IPS DF 19.7 (cell line): Measurements from ENCODE around the gene CPT1C.

ENCODE experiments used
- DNase-seq: peaks from one replicate; pipeline ENCODE4 v3.0.0-alpha.2; 2013; ENCODE audit warnings: low read depth, low spot score

CPT1C gene

GRCh38 chr19:49755956-49756355 is 65.0 kb downstream of the CPT1C start:
- DNase-seq: no peak

GRCh38 chr19:49758292-49758691 is 67.4 kb downstream of the CPT1C start:
- DNase-seq: no peak

DNA sequence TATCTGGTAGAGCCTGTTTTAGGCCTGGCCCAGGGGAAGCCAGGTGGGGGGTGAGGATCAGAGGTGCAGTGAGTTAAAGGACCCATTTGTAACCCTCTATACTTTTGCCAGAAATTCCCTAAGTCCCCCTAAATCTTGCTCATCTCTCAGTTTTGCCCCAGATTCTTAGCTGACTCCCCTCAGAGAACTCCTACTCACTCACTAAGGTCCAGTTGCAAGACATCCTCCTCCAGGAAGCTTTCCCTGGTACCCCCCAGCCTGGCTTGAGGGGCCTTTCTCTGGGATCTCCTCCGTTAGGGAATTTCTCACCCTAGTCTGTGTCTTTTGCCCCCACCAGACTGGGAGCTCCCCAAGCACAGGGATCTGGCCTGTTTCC is 70.3 kb downstream of the CPT1C start:
- DNase-seq: no peak

DNA sequence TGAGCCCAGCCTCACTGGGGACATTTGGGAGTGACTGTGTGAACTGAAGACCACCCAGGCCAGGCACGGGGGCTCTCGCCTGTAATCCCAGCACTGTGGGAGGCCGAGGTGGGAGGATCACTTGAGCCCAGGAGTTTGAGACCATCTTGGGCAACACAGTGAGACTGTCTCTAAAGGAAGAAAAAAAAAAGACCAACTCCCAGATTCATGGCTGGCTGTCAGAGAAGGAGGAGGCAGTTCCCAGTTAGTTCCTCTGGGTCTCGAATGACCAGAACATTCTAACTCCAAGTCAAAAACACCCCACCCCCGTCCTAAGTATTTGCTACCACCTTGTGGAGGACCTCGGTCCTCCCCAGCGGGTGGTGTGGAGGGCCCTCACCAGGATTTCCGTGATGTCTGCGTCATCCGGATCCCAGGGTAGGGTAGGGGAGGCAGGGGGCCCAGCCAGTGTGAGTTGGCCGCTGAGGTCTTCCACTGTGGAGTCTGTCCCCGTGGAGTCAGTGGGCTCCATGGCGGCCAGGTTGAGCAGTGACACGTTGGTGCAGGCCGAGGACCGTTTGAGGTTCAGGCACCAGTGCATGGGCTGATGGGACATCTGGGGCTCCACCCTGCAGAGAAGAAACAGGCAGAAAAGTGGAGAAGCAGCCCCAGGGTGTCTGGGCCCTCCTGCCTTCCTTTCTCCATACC is 70.9 kb downstream of the CPT1C start:
- DNase-seq: no peak

DNA sequence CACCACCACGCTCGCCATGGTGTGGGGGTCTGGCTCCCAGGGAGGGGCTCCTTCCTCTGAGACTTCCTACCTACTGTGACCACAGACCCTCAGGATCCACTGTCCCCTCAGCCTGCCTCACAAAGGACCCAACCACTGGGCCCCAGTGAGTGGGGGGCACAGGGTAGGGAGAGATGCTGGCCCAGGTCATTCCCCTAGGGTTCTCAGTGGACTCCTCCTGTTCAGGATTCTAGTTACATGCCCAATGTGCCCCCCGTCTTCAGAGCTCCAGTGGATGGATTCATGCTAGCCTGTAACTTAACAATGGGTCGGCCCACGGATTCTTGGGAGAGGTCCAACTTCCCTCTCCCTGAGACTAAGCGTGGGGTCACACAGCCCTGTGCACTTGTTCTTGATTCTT is 72.3 kb downstream of the CPT1C start, which contains the start of gene TSKS:
Gene TSKS, minus strand, starts transcription at position 77 of the 400 bp plus-strand sequence. Its CDS starts 59 bp downstream, at position 18.
- no peak for DNase-seq
